MG63 (cell line): ENCODE data around the gene ZNF622. TPM values are rescaled to one million over a fixed set of nuclear protein-coding genes. Genes with fewer than 3 reads are reported as not detected.
A peak's percentile ranks its signal among the peaks of the same experiment; 100 is the strongest.

Source experiments
- DNase-seq: peaks from one replicate; pipeline ENCODE4 v3.0.0-alpha.2; 2020
- H3K27me3 ChIP-seq: fragments of 250-450 bp; sonication (Bioruptor Pico); 2 replicates; pipeline ENCODE4 v1.5.1; 2020; ENCODE audit warnings: mild to moderate bottlenecking, moderate library complexity
- H3K36me3 ChIP-seq: fragments of 250-450 bp; sonication (Bioruptor Pico); 2 replicates; pipeline ENCODE4 v1.5.1; 2020; ENCODE audit warnings: mild to moderate bottlenecking, moderate library complexity
- H3K4me3 ChIP-seq: fragments of 250-450 bp; sonication (Bioruptor Pico); 2 replicates; pipeline ENCODE4 v1.5.1; 2020; ENCODE audit warnings: mild to moderate bottlenecking, moderate library complexity
- H3K9me3 ChIP-seq: fragments of 250-450 bp; sonication (Bioruptor Pico); 2 replicates; pipeline ENCODE4 v1.5.1; 2020; ENCODE audit warnings: mild to moderate bottlenecking, moderate library complexity
- total RNA-seq: library from RNA; depleted of rRNA; stranded (reverse); fragments of >200 nt; shearing (Covaris generic); gene quantifications from 2 replicates; pipeline ENCODE4 v1.2.3, GENCODE V29; 2014; ENCODE audit warnings: low replicate concordance; rRNA removed

ZNF622 gene
- total RNA-seq, 1 experiment from 2014 or later = 89.1 TPM

- H3K9me3 ChIP-seq = no peaks in the 10 kb centered on the region
- DNase-seq = no peak
- no peak overlapping the region for H3K4me3 ChIP-seq
- no peaks in the 10 kb centered on the region for H3K36me3 ChIP-seq
- H3K27me3 ChIP-seq = peaks cover 16% of the 10 kb centered on the region
Observed at GRCh38 chr5:16412556-16412955, 53.0 kb downstream of the ZNF622 start.

GRCh38 chr5:16411741-16412455 is 53.7 kb downstream of the ZNF622 start:
- DNase-seq = peak; percentile 20
- H3K27me3 ChIP-seq = peaks cover 11% of the 10 kb centered on the region
- H3K36me3 ChIP-seq = no peaks in the 10 kb centered on the region
- H3K9me3 ChIP-seq = no peaks in the 10 kb centered on the region
- no peak overlapping the region for H3K4me3 ChIP-seq

- Histone ChIP-seq H3K4me3 (no peak overlapping the region), H3K27me3 (peaks cover 8% of the 10 kb centered on the region), H3K9me3 (no peaks in the 10 kb centered on the region), H3K36me3 (no peaks in the 10 kb centered on the region)
- DNase-seq = peak; percentile 17
Observed at GRCh38 chr5:16411235-16411634, 54.4 kb downstream of the ZNF622 start.

- Histone ChIP-seq H3K36me3 (no peaks in the 10 kb centered on the region), H3K4me3 (no peak overlapping the region), H3K27me3 (peaks cover 7% of the 10 kb centered on the region; the same call in 1 of the 2 replicates), H3K9me3 (no peaks in the 10 kb centered on the region)
- DNase-seq = no peak
Observed at GRCh38 chr5:16410338-16410737, 55.3 kb downstream of the ZNF622 start.

- H3K36me3 ChIP-seq = no peaks in the 10 kb centered on the region
- no peak for DNase-seq
- H3K27me3 ChIP-seq = peaks cover 6% of the 10 kb centered on the region; the same call in 1 of the 2 replicates
- H3K4me3 ChIP-seq = no peak overlapping the region
- H3K9me3 ChIP-seq = no peaks in the 10 kb centered on the region
Observed at GRCh38 chr5:16406630-16407029, 59.0 kb downstream of the ZNF622 start.

- peaks cover 6% of the 10 kb centered on the region; the same call in 1 of the 2 replicates for H3K27me3 ChIP-seq
- H3K9me3 ChIP-seq = no peaks in the 10 kb centered on the region
- DNase-seq = no peak
- no peak overlapping the region for H3K4me3 ChIP-seq
- H3K36me3 ChIP-seq = no peaks in the 10 kb centered on the region
Observed at GRCh38 chr5:16406023-16406422, 59.6 kb downstream of the ZNF622 start.

Other genes starting within 250 kb of the ZNF622 start
- gene RETREG1, start 151.2 kb upstream of the ZNF622 start, total RNA-seq = 0.12 and 0.16 TPM in 2 replicates